ENCODE measurements around the gene SPOCD1.

DNA sequence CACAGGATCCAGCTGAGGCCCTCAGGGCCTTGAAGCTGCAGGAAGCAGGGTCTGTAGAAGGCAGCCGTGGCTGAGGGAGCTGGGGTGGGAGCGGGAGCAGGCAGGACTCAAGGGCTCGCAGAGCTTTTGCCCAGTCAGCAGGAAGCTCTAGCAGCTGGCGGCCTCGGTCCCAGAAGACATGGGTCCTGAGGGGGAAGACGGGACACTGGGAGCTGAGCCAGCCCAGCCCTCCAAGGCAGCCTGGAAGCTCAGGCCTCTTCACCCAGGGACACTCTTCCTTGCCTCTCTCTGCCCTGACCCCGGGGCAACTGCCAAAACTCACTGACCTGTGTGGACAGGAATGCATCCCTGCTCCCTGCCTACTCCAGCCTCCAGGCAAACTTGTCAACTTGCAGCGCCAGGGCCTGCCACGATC is 60.6 kb downstream of the SPOCD1 start:
- no peak for TF ChIP-seq YY1 (IDR thresholded peaks at IDR 0.05; ENCODE audit: low read depth)
- TF ChIP-seq, protein P1, sequence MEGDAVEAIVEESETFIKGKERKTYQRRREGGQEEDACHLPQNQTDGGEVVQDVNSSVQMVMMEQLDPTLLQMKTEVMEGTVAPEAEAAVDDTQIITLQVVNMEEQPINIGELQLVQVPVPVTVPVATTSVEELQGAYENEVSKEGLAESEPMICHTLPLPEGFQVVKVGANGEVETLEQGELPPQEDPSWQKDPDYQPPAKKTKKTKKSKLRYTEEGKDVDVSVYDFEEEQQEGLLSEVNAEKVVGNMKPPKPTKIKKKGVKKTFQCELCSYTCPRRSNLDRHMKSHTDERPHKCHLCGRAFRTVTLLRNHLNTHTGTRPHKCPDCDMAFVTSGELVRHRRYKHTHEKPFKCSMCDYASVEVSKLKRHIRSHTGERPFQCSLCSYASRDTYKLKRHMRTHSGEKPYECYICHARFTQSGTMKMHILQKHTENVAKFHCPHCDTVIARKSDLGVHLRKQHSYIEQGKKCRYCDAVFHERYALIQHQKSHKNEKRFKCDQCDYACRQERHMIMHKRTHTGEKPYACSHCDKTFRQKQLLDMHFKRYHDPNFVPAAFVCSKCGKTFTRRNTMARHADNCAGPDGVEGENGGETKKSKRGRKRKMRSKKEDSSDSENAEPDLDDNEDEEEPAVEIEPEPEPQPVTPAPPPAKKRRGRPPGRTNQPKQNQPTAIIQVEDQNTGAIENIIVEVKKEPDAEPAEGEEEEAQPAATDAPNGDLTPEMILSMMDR (IDR thresholded peaks at IDR 0.05), result no peak
- TF ChIP-seq MEF2A (IDR thresholded peaks at IDR 0.05; ENCODE audit: borderline replicate concordance, low read depth), result no peak

Data from SK-N-SH (cell line).